ENCODE data around the gene TNFRSF19.

Gene TNFRSF19

DNA sequence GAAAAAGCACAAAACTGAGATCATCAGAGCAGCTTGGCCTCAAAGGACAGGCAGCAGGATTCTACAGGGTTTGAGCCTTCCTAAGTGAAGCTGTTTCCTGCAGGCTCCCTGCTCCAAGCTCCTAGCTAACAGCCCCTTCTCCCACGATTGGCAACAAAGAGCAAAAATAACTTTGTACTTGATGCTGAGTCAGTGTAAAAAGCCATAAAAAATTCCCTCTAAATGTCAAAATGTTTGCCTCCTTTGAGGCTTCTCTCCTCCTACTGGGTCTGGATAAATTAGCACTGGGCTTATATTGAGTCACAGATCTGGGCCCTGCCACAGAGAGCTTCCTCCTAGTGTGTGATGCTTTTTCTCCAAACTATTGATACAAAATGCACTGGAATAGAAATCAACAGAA lies 153.3 kb downstream of the TNFRSF19 start:
- DNase-seq: no peak

DNA sequence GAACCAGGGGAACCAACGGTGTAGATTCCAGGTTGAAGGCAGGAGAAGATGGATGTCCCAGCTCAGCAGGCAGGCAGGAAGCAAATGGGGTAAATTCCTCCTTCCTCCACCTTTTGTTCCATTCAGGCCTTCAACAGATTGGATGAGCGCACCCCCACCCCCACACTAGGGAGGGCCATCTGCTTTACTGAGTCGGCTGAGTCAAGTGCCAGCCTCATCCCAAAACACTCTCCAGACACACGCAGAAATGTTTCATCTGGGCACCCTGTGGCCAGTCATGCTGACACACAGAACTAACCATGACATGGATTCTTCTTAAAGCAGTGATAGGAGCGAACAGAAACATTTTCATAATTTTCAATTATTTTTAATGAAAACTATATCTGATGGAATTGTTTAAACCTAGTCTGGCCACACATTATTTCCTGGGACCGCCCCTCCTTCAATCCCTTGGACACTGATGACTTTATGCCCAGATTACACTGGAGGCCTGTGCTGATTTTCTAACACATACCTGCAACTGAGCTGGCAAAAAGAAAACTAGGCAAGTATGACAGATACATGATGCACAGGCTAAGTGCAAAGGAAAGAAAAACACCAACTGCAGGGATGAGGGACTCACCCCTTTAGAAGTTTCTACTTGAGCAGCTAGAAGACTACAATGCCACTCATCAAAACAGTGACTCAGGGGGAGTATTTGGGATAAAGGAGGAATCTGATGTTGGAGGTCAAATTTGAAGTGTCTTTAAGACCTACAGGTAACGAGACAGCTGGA lies 154.2 kb downstream of the TNFRSF19 start:
- no peak for DNase-seq
